K562 (cell line): ENCODE measurements around the gene EMD. TPM values are rescaled to one million over a fixed set of nuclear protein-coding genes. Genes with fewer than 3 reads are reported as not detected.
A peak's percentile ranks its signal among the peaks of the same experiment; 100 is the strongest.

Experiments used
- ATAC-seq: fragments of 200-7000 bp; cut with Tn5 transposase; 3 replicates; pipeline ENCODE4 v1.9.1; 2020; ENCODE audit warnings: moderate library complexity
- BruUV-seq: library from RNA; stranded (reverse); fragments of 400-500 nt; replicated peaks from 2 replicates; lab custom pipeline; 2021; lab: Mats Ljungman, UMichigan
- CTCF ChIA-PET: fragments of 300-600 bp; formaldehyde crosslinking; extraction: SDS; loops from one replicate; lab custom pipeline; 2021; ENCODE audit warnings: low intra/inter-chr PET ratio; lab: Yijun Ruan, JAX
- POLR2A ChIA-PET: fragments of 300-600, 350-650 bp; sonication (Branson Sonifier 250); formaldehyde crosslinking; extraction: SDS; loops from one replicate; lab custom pipeline; 2021; ENCODE audit warnings: antibody characterized with exemption, inconsistent platforms; lab: Yijun Ruan, JAX
- DNase-seq, 4 experiments: peaks; one replicate each; pipeline versions ENCODE4 v3.0.0 to v3.0.0-alpha.2; 2011 to 2018; ENCODE audit warnings: low spot score in 3 of 4, mixed read lengths in 3 of 4; ENCODE audit errors: extremely low read depth in 1 of 4
- FAIRE-seq: peaks from 2 replicates; lab custom pipeline; 2011; peaks lifted over from hg19 to GRCh38; lab: Jason Lieb, UNC
- H2AFZ ChIP-seq: 2 replicates; pipeline ENCODE4 v1.6.0; 2011; ENCODE audit warnings: low read depth, low read length, control low read depth, inconsistent platforms
- H3K27ac ChIP-seq: fragments of 200-600 bp; 3 replicates; pipeline ENCODE4 v1.8.0; 2011; ENCODE audit warnings: low read depth, mild to moderate bottlenecking, control low read depth, inconsistent platforms, low read length, moderate library complexity, mixed read lengths; ENCODE audit errors: extremely low read depth
- H3K27me3 ChIP-seq, 2 experiments: fragments of 300-600 bp in 1 of 2; 2 replicates in 1 of 2; 3 replicates in 1 of 2; pipeline versions ENCODE4 v1.6.0 to v1.8.0; 2011; ENCODE audit warnings: inconsistent platforms in 2 of 2, low read length in 2 of 2, mild to moderate bottlenecking in 1 of 2, mixed read lengths in 1 of 2, moderate library complexity in 1 of 2; ENCODE audit not compliant: control insufficient read depth in 2 of 2, insufficient read depth in 2 of 2
- H3K36me3 ChIP-seq: fragments of 300-600 bp; 3 replicates; pipeline ENCODE4 v1.8.0; 2011; ENCODE audit warnings: mild to moderate bottlenecking, low read length, inconsistent platforms; ENCODE audit not compliant: control insufficient read depth, insufficient read depth
- H3K4me1 ChIP-seq, 2 experiments: fragments of 200-600 bp in 1 of 2; replicated peaks in 1 of 2; 2 replicates in 1 of 2; 3 replicates in 1 of 2; pipeline versions ENCODE4 v1.5.1 to v1.8.0; 2011; ENCODE audit warnings: inconsistent platforms in 2 of 2, low read length in 2 of 2, mild to moderate bottlenecking in 1 of 2, mixed read lengths in 1 of 2, moderate library complexity in 1 of 2; ENCODE audit not compliant: control insufficient read depth in 2 of 2, insufficient read depth in 2 of 2
- H3K4me2 ChIP-seq: 2 replicates; pipeline ENCODE4 v1.6.1; 2011; ENCODE audit warnings: low read length, control low read depth, inconsistent platforms, mixed read lengths; ENCODE audit not compliant: insufficient read depth
- H3K4me3 ChIP-seq: fragments of 200-600 bp; sonication (generic), shearing (Covaris generic); 2 replicates; pipeline ENCODE4 v1.5.1; 2016; ENCODE audit warnings: control low read depth, inconsistent platforms
- H3K79me2 ChIP-seq: fragments of 200-600 bp; 3 replicates; pipeline ENCODE4 v1.8.0; 2011; ENCODE audit warnings: low read length, inconsistent platforms; ENCODE audit not compliant: control insufficient read depth, insufficient read depth
- H3K9ac ChIP-seq, 2 experiments: 2 replicates each; pipeline versions ENCODE4 v1.6.0 to v1.6.1; 2011; ENCODE audit warnings: low read depth in 2 of 2, low read length in 2 of 2, control low read depth in 1 of 2, inconsistent platforms in 1 of 2, mild to moderate bottlenecking in 1 of 2, mixed read lengths in 1 of 2; ENCODE audit not compliant: insufficient read depth in 1 of 2
- H3K9me1 ChIP-seq: one replicate; pipeline ENCODE4 v1.6.0; 2011; ENCODE audit warnings: inconsistent platforms, mild to moderate bottlenecking, low read length, moderate library complexity; ENCODE audit not compliant: control insufficient read depth, insufficient read depth
- H3K9me3 ChIP-seq: replicated peaks from 2 replicates; pipeline ENCODE4 v1.5.1; 2011; ENCODE audit warnings: low read depth, low read length, inconsistent platforms; ENCODE audit not compliant: control insufficient read depth, insufficient read depth
- H4K20me1 ChIP-seq: replicated peaks from 2 replicates; pipeline ENCODE4 v1.6.1; 2011; ENCODE audit warnings: low read length, inconsistent platforms, mixed read lengths; ENCODE audit not compliant: control insufficient read depth, insufficient read depth
- CSDE1 ChIP-seq, 2 experiments: fragments of 450-650 bp; IDR thresholded peaks; 2 replicates each; pipeline ENCODE4 v1.6.1; 2016; ENCODE audit warnings: mild to moderate bottlenecking in 1 of 2
- FIP1L1 ChIP-seq: fragments of 200-400 bp; formaldehyde crosslinking; IDR thresholded peaks from 2 replicates; pipeline ENCODE4 v1.6.1; 2018; ENCODE audit warnings: mild to moderate bottlenecking, low read depth, low read length; ENCODE audit not compliant: poor library complexity, severe bottlenecking
- GATAD2B ChIP-seq: fragments of 450-650 bp; IDR thresholded peaks from 2 replicates; pipeline ENCODE4 v1.6.1; 2017; ENCODE audit warnings: mild to moderate bottlenecking, borderline replicate concordance
- HINFP ChIP-seq: fragments of 450-650 bp; conservative IDR thresholded peaks from 2 replicates; pipeline ENCODE4 v1.6.1; 2016; ENCODE audit warnings: missing genetic modification characterization, low read depth, mild to moderate bottlenecking, control low read depth, missing compliant biosample characterization
- POLR2G ChIP-seq: fragments of 200-400 bp; formaldehyde crosslinking; IDR thresholded peaks from 2 replicates; pipeline ENCODE4 v1.6.1; 2017; ENCODE audit warnings: low read depth, mild to moderate bottlenecking, antibody characterized with exemption, low read length, moderate library complexity
- PYGO2 ChIP-seq: fragments of 450-650 bp; IDR thresholded peaks from 2 replicates; pipeline ENCODE4 v1.6.1; 2016; ENCODE audit warnings: mild to moderate bottlenecking, missing genetic modification characterization, moderate library complexity, missing compliant biosample characterization
- RBFOX2 ChIP-seq: fragments of 200-400 bp; formaldehyde crosslinking; IDR thresholded peaks from 2 replicates; pipeline ENCODE4 v1.6.1; 2017; ENCODE audit warnings: low read depth, mild to moderate bottlenecking, low read length, moderate library complexity
- SRSF3 ChIP-seq: fragments of 200-400 bp; formaldehyde crosslinking; IDR thresholded peaks from 2 replicates; pipeline ENCODE4 v1.6.1; 2016; ENCODE audit warnings: mild to moderate bottlenecking, low read length, moderate library complexity; ENCODE audit not compliant: insufficient read depth
- ZNF217 ChIP-seq: sonication (generic); formaldehyde crosslinking; IDR thresholded peaks from 2 replicates; pipeline ENCODE4 v1.8.0; 2022; ENCODE audit warnings: mild to moderate bottlenecking, missing genetic modification reagents
- WGBS: fragments of 100-300 bp; shearing (Covaris generic); methylation state at CpG from one replicate; pipeline ENCODE4 v1.1.6; 2016; ENCODE audit warnings: low coverage, mixed read lengths; ENCODE audit not compliant: insufficient coverage; ENCODE audit errors: missing lambda C conversion rate; 5-methylcytosine and 5-hydroxymethylcytosine counted together
- in situ Hi-C: fragments of 300-500 bp; cut with MboI; formaldehyde crosslinking; loops from 4 replicates; pipeline ENCODE4 v1.15.0; 2018; ENCODE audit warnings: inconsistent platforms, mixed read lengths
- intact Hi-C: fragments of 100-400 bp; cut with micrococcal nuclease; formaldehyde crosslinking; loops from 2 replicates; pipeline ENCODE4 v1.14.2; 2022
- polyA plus RNA-seq, 8 experiments: library from polyadenylated mRNA; depleted of rRNA in 4 of 8; stranded (reverse) in 5 of 8; unstranded in 3 of 8; fragments of >200 nt; fragmentation: Nextera tagmentation in 2 of 8; fragmentation: Illumina TruSeq in 1 of 8; extraction: Ambion mirVana in 2 of 8; extraction: Trizol in 1 of 8; gene quantifications; 2 replicates each; pipeline versions ENCODE4 v1.2.1 to v1.2.3, GENCODE V29; 2011 to 2014; ENCODE audit warnings: inconsistent platforms in 1 of 8, missing spikeins in 1 of 8
- total RNA-seq, 7 experiments: library from RNA; depleted of rRNA in 6 of 7; stranded (reverse); fragments of >200 nt in 6 of 7; fragmentation: Illumina TruSeq in 2 of 7; extraction: Trizol in 2 of 7; gene quantifications; 2 replicates each; pipeline versions ENCODE4 v1.2.1 to v1.2.3, GENCODE V29; 2011 to 2021; ENCODE audit warnings: low replicate concordance in 1 of 7

Gene EMD
- total and polyA plus RNA-seq, 9 of the 15 experiments (the other 6 are each of a cell fraction or from before 2014, with no cell fraction given), result 2.3 to 206 (median 61.9) TPM

GRCh38 chrX:154354013-154354412 is 25.1 kb upstream of the EMD start:
- WGBS, result 95% methylated on average over 8 of the region's 14 CpGs
- ATAC-seq, result no peak
- FAIRE-seq, result no peak

More at GRCh38 chrX:154354013-154354412, 25.1 kb upstream of the EMD start:
- Histone ChIP-seq H2AFZ (no peak overlapping the region), H3K9me1 (no peaks in the 10 kb centered on the region), H3K36me3 (peaks cover 100% of the 10 kb centered on the region; the same call in 2 of the 3 replicates), H3K79me2 (no peaks in the 10 kb centered on the region), H4K20me1 (peaks cover 13% of the 10 kb centered on the region), H3K9me3 (no peaks in the 10 kb centered on the region), H3K27ac (no peak overlapping the region), H3K27me3 (no peaks in the 10 kb centered on the region), H3K4me1 (peaks cover 0 to 43% of the 10 kb centered on the region in 2 experiments; a peak in 2 of 5 replicates), H3K9ac (peak overlapping the region in 1 of 2 experiments; percentile 45; a peak in 1 of 4 replicates), H3K4me2 (no peak overlapping the region), H3K4me3 (no peak overlapping the region)
- DNase-seq, result no peak
- ChIA-PET POLR2A (interaction anchor here (1.2 kb wide), 1 partner anchor 8 kb away, joined by 4 read pairs; no protein-coding TSS in a partner anchor), CTCF (no interaction called here)
- intact Hi-C loops (no loop called here), in situ Hi-C loops (no loop called here)
- no TSS peak for BruUV-seq
- no peak for TF ChIP-seq GATAD2B
- TF ChIP-seq RBFOX2, result 0 out of 2 replicates have a peak, but pooled peaks have one; percentile 27
- TF ChIP-seq CSDE1 (IDR thresholded peaks at IDR 0.05), result no peak
- TF ChIP-seq HINFP (tag), result no peak
- no peak for TF ChIP-seq FIP1L1
- TF ChIP-seq PYGO2 (tag), result no peak
- no peak for TF ChIP-seq SRSF3
- no peak for TF ChIP-seq ZNF217 (CRISPR knock-in tag)
- TF ChIP-seq POLR2G, result 0 out of 2 replicates have a peak, but pooled peaks have one; percentile 40
